Gastrocnemius medialis (tissue), 4 donors: Measurements from ENCODE around the gene SCAMP3.
"Not testable (repeated sequence)": the region's sequence is repeated elsewhere in the genome, so short reads cannot be mapped to it uniquely, and the experiment has no call there.

Source experiments
- POLR2A ChIP-seq, 2 donors: fragments of 450-650 bp; IDR thresholded peaks; one replicate each; pipeline ENCODE4 v1.6.1; 2017; ENCODE audit warnings: antibody characterized with exemption in 2 of 2, mild to moderate bottlenecking in 2 of 2, moderate library complexity in 2 of 2
- TF ChIP-seq, protein P1 (sequence below), 5 experiments: fragments of 450-650 bp in 3 of 5; fragments of 200-600 bp in 2 of 5; sonication (generic) in 2 of 5; IDR thresholded peaks in 4 of 5; conservative IDR thresholded peaks in 1 of 5; 1 replicate in 4 of 5; 2 replicates in 1 of 5; pipeline ENCODE4 v1.5.1; 2016 to 2019; ENCODE audit warnings: antibody characterized with exemption in 5 of 5, mild to moderate bottlenecking in 3 of 5, moderate library complexity in 3 of 5

GRCh38 chr1:155291006-155291405, 28.8 kb upstream of the SCAMP3 start:
- TF ChIP-seq, protein P1, sequence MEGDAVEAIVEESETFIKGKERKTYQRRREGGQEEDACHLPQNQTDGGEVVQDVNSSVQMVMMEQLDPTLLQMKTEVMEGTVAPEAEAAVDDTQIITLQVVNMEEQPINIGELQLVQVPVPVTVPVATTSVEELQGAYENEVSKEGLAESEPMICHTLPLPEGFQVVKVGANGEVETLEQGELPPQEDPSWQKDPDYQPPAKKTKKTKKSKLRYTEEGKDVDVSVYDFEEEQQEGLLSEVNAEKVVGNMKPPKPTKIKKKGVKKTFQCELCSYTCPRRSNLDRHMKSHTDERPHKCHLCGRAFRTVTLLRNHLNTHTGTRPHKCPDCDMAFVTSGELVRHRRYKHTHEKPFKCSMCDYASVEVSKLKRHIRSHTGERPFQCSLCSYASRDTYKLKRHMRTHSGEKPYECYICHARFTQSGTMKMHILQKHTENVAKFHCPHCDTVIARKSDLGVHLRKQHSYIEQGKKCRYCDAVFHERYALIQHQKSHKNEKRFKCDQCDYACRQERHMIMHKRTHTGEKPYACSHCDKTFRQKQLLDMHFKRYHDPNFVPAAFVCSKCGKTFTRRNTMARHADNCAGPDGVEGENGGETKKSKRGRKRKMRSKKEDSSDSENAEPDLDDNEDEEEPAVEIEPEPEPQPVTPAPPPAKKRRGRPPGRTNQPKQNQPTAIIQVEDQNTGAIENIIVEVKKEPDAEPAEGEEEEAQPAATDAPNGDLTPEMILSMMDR (IDR thresholded peaks at IDR 0.05 in 4 of 5, conservative IDR thresholded peaks at IDR 0.05 in 1 of 5): not testable (repeated sequence)
- TF ChIP-seq POLR2A (IDR thresholded peaks at IDR 0.05): not testable (repeated sequence)
